Measurements from ENCODE around the gene TAS2R46. TPM values are rescaled to one million over a fixed set of nuclear protein-coding genes. Genes with fewer than 3 reads are reported as not detected.

TAS2R46 gene
- total and polyA plus RNA-seq, 9 of the 15 experiments (the other 6 are each of a cell fraction or from before 2014, with no cell fraction given), result 0.08 to 1.8 (median 0.47) TPM; not detected in 2

GRCh38 chr12:11022520-11022919 lies 39.6 kb downstream of the TAS2R46 start, which contains the start of gene TAS2R19:
TSS of gene TAS2R19 (minus strand) at chr12:11022620. CDS start at chr12:11022571, 49 bp downstream.
- H2AFZ ChIP-seq (ENCODE audit: low read depth, low read length), result no peak within 1 kb of the TSS
- no peaks in the 10 kb centered on the region for H4K20me1 ChIP-seq (replicated peaks; ENCODE audit: control insufficient read depth, insufficient read depth, low read length)
- TF ChIP-seq ZBTB7A (IDR thresholded peaks at IDR 0.05; ENCODE audit: borderline replicate concordance, control insufficient read depth, low read depth, low read length), result no peak
- no peak for TF ChIP-seq CHD7 (IDR thresholded peaks at IDR 0.05; ENCODE audit: low read depth, low read length)
- no peak for TF ChIP-seq MNT (conservative IDR thresholded peaks at IDR 0.05)
- ChIA-PET CTCF (ENCODE audit: low intra/inter-chr PET ratio) (no interaction called here), POLR2A (interaction anchor here (1.5 kb wide), 1 partner anchor 13 kb away, joined by 3 read pairs; no protein-coding TSS in a partner anchor)
- FAIRE-seq (no peak), DNase-seq (ENCODE audit: extremely low read depth in 1 of 4, low spot score in 3 of 4) (no peak), ATAC-seq (no peak)
- H3K9me3 ChIP-seq (replicated peaks; ENCODE audit: control insufficient read depth, insufficient read depth, low read depth, low read length), result no peaks in the 10 kb centered on the region
- H3K4me2 ChIP-seq (ENCODE audit: insufficient read depth, low read length), result no peak within 1 kb of the TSS
- H3K27ac ChIP-seq (ENCODE audit: extremely low read depth, low read depth, low read length), result no peak within 1 kb of the TSS
- no peaks in the 10 kb centered on the region for H3K4me1 ChIP-seq (replicated peaks in 1 of 2; ENCODE audit: control insufficient read depth in 2 of 2, insufficient read depth in 2 of 2, low read length in 2 of 2)
- no peaks in the 10 kb centered on the region for H3K79me2 ChIP-seq (ENCODE audit: control insufficient read depth, insufficient read depth, low read length)
- H3K36me3 ChIP-seq (ENCODE audit: control insufficient read depth, insufficient read depth, low read length), result no peaks in the 10 kb centered on the region
- in situ Hi-C loops (cut with MboI) (no loop called here), intact Hi-C loops (cut with micrococcal nuclease) (no loop called here)
- H3K27me3 ChIP-seq (ENCODE audit: control insufficient read depth in 2 of 2, insufficient read depth in 2 of 2, low read length in 2 of 2), result no peaks in the 10 kb centered on the region
- no TSS peak for BruUV-seq (replicated peaks)
- no peak within 1 kb of the TSS for H3K9ac ChIP-seq (ENCODE audit: insufficient read depth in 1 of 2, low read depth in 2 of 2, low read length in 2 of 2)
- no peak within 1 kb of the TSS for H3K4me3 ChIP-seq
- no peaks in the 10 kb centered on the region for H3K9me1 ChIP-seq (ENCODE audit: control insufficient read depth, insufficient read depth, low read length)
- WGBS (ENCODE audit: insufficient coverage, low coverage, missing lambda C conversion rate), result 78% methylated on average over 1 of the region's 1 CpG

Measured in K562 (cell line).